IPS-15b (cell line): ENCODE data around the gene XPO6.

ENCODE experiments used
- H3K27me3 ChIP-seq: one replicate; pipeline ENCODE4 v1.6.1; 2013; ENCODE audit warnings: low read length; ENCODE audit not compliant: control insufficient read depth, insufficient read depth
- H3K36me3 ChIP-seq: one replicate; pipeline ENCODE4 v1.6.1; 2013; ENCODE audit warnings: low read length; ENCODE audit not compliant: control insufficient read depth, insufficient read depth
- H3K4me1 ChIP-seq: one replicate; pipeline ENCODE4 v1.6.1; 2013; ENCODE audit warnings: mild to moderate bottlenecking, low read length; ENCODE audit not compliant: control insufficient read depth, insufficient read depth
- H3K4me3 ChIP-seq: one replicate; pipeline ENCODE4 v1.5.1; 2013; ENCODE audit warnings: low read depth, low read length
- H3K9ac ChIP-seq: one replicate; pipeline ENCODE4 v1.6.1; 2013; ENCODE audit warnings: low read depth, mild to moderate bottlenecking, low read length
- H3K9me3 ChIP-seq: one replicate; pipeline ENCODE4 v1.6.1; 2013; ENCODE audit warnings: mild to moderate bottlenecking, low read length; ENCODE audit not compliant: control insufficient read depth, insufficient read depth

XPO6 gene

DNA sequence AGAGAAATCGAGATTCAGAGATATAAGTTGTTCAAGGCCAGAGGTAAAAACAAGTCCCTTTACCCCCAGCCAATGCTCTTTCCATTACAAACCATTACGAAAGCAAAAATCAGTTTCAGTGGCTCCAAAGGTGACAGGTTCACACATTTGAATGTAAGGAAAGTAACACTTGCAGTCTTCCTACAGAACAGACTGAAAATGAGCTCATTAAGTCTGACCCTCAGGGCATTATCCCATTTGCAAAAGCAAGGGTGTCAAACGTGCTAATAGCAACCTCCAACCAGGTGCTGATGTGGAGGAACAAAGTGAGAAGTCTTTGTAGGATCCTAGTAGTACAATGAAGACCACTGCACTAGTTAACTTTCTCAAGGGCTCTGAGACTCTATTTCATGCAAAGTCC is 65.2 kb downstream of the XPO6 start:
- no peaks in the 10 kb centered on the region for H3K9me3 ChIP-seq
- peaks cover 17% of the 10 kb centered on the region for H3K36me3 ChIP-seq
- no peak overlapping the region for H3K4me3 ChIP-seq
- H3K4me1 ChIP-seq, result no peaks in the 10 kb centered on the region
- no peak overlapping the region for H3K9ac ChIP-seq
- H3K27me3 ChIP-seq, result no peaks in the 10 kb centered on the region

DNA sequence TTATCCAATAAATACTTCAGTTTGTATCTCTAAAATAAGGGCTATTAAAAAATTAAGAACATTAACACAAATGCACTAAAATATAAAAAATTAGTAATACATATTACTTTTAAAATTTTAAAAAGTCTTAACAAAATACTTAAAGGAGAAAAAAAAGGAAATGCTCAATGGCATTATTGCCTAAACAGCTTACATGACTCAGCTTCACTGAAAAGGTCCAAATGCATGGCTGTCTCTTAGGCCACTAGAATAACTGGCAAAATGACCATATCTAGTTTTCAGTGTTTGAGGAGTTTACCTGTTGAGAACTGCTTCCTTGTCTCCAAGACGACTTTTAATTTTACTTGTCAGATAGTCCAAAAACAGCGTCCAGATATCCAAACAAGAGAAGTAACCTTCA is 66.0 kb downstream of the XPO6 start:
- no peak overlapping the region for H3K9ac ChIP-seq
- H3K27me3 ChIP-seq, result no peaks in the 10 kb centered on the region
- H3K36me3 ChIP-seq, result peaks cover 17% of the 10 kb centered on the region
- no peak overlapping the region for H3K4me3 ChIP-seq
- H3K4me1 ChIP-seq, result no peaks in the 10 kb centered on the region
- H3K9me3 ChIP-seq, result no peaks in the 10 kb centered on the region

DNA sequence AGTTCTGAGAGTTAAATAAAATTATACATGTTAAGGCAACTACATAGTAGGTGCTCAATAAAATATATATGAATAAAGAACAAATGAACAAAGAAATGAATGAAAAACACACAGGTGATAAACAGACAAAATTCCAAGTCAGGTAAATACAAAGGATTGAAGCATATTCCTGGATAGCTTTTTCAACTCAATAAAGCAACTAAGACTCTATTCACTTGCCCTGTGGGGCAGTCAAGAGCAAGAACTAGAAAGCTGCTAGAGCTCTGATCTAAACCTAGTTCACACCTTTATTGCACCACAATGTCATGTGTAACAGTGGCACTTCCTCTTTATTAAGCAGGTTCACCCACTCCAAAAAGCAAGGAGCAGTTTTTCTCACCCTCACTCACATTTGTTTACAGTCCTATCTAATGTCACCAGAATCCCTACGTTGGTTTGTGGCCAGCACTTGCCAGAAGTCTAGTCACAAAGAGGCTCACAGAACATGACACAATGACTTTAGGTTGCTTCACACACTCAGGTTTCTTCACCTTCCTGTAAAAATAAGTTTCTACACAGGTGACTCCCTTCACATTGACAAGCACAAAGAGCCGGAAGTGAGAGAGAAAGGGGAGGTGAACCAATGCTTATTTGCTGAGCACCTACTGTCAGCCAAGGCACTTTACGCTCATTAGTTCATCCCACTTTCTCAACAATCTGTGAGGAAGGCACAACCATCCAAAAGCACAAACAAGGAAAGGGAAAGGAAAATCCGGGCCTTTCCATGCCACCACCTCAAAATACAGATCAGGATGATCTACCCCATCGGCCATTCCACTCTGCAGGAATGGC is 70.8 kb downstream of the XPO6 start:
- H3K36me3 ChIP-seq, result peaks cover 5% of the 10 kb centered on the region
- H3K9me3 ChIP-seq, result no peaks in the 10 kb centered on the region
- no peak overlapping the region for H3K9ac ChIP-seq
- H3K4me1 ChIP-seq, result no peaks in the 10 kb centered on the region
- H3K27me3 ChIP-seq, result no peaks in the 10 kb centered on the region
- no peak overlapping the region for H3K4me3 ChIP-seq

DNA sequence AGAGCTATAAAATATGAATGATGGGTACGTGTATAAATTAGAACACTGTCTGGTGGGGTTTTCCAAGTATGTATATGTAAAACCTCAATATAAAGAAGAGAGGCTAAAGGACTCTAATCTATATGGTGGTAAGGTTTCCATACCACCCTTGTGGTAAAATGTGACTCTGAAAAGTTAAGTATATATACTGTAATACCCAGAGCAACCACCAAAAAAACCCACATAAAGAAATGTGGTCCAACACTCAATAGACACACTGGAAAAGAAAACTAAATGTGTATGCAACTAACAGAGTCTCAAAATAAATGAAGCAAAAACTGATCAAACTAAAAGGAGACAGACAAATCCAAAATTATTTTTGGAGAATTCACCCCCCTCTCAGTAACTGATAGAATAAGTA is 72.2 kb downstream of the XPO6 start:
- H3K4me3 ChIP-seq, result no peak overlapping the region
- H3K9ac ChIP-seq, result no peak overlapping the region
- no peaks in the 10 kb centered on the region for H3K27me3 ChIP-seq
- no peaks in the 10 kb centered on the region for H3K9me3 ChIP-seq
- no peaks in the 10 kb centered on the region for H3K36me3 ChIP-seq
- H3K4me1 ChIP-seq, result no peaks in the 10 kb centered on the region

DNA sequence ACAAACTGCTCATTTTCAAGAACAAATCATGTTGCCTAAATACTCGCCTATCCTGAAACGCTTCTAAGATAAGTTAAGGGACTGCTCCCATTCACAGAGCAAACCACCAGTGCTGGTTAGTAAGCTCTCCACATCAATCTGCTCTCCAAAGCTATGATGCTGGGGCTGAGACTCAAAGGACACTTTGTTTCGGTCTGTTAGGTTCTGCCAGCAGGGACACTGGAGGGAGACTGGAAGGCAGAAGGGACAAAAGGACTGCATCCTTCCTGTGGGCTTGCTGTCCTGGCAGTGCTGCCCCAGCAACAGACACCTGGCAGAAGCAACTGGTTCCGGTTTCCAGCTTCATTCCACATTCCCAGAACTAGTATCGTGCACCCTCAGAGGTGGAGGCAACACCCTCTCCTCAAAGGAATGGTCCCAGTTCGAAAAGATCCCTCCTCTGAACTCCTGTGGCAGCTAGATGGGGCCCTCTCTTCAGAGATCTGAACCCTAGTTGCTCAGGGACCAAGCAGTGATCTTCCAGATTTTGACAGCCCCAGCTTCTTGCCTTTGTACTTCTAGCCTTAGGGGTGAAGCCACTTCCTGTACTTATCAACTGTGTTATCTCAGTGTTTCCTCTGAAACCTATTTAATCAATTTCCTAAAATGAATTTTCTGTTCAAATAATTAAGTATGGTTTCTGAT is 74.9 kb downstream of the XPO6 start:
- Histone ChIP-seq H3K4me1 (no peaks in the 10 kb centered on the region), H3K9me3 (no peaks in the 10 kb centered on the region), H3K27me3 (no peaks in the 10 kb centered on the region), H3K9ac (no peak overlapping the region), H3K4me3 (no peak overlapping the region), H3K36me3 (peaks cover 10% of the 10 kb centered on the region)

DNA sequence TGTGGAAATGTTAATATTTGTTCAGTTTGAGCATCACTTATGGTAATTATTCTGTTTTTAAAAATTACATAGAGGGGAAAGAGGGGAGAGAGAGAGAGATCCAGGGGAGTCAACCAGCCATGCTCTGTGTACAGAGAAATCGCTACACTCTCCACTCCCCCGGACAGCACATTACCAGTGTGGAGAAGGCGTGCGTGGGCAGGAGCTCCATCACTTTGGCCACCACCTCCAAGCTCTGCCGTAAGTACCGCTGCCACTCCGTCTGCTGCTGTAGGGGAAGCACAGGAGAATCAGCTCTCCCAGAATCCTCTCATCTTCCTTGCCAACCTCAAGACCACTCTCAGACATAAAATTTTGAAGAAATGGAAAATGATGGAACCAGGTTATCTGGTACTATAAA is 78.1 kb downstream of the XPO6 start:
- Histone ChIP-seq H3K4me1 (no peaks in the 10 kb centered on the region), H3K4me3 (no peak overlapping the region), H3K9me3 (no peaks in the 10 kb centered on the region), H3K27me3 (no peaks in the 10 kb centered on the region), H3K36me3 (peaks cover 20% of the 10 kb centered on the region), H3K9ac (no peak overlapping the region)

DNA sequence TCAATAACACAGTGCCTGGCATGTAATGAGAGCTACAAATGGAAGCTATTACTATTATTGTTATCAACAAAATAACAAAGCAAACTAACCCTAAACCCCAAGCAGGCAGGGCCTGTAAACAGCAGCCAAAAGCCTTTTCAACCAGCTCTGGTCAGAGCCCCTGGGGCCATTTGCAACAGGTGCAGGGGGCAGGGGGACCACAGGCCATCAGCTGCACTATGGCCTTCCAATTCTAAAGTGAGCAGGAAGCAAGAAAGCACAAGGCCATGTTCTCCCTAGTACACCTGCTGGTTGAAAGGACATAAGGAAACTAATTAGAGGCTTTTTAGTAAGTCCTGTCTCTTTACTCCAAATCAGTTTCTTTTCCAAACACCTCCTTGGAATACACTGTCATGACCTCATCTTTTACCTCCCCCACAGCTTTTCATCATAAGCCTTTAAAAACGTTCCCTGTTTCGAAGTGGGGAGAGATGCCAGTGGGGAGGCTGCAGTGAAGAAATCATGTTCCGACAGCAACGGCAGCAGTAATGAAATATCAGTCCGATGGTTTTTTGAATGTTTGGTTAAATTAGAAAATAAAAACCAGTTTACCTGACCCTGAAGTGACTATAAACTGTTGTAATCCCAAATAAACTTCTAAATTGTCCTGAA is 79.9 kb downstream of the XPO6 start:
- Histone ChIP-seq H3K9ac (no peak overlapping the region), H3K9me3 (no peaks in the 10 kb centered on the region), H3K4me1 (no peaks in the 10 kb centered on the region), H3K27me3 (no peaks in the 10 kb centered on the region), H3K4me3 (no peak overlapping the region), H3K36me3 (peaks cover 31% of the 10 kb centered on the region)

DNA sequence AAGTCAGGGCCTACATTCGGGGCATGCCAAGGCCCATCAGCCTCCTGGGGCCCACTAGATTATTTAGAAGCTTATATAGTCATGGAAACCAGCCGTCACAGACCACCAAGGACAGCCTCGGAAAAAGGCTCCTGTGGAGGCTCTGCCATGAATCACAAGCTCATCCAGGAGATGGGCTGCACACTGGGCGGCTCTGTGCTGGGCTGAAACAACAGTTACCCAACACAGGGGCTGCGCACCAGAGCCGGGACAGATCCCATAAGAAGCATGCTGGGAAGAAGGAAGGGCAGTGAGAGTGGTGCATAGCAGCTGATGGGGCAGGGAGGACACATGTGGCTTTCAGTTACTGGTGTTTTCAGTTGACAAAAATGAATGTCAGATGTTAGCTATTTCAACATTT is 80.6 kb downstream of the XPO6 start:
- Histone ChIP-seq H3K9me3 (no peaks in the 10 kb centered on the region), H3K27me3 (no peaks in the 10 kb centered on the region), H3K4me3 (no peak overlapping the region), H3K36me3 (peaks cover 34% of the 10 kb centered on the region), H3K9ac (no peak overlapping the region), H3K4me1 (no peaks in the 10 kb centered on the region)

DNA sequence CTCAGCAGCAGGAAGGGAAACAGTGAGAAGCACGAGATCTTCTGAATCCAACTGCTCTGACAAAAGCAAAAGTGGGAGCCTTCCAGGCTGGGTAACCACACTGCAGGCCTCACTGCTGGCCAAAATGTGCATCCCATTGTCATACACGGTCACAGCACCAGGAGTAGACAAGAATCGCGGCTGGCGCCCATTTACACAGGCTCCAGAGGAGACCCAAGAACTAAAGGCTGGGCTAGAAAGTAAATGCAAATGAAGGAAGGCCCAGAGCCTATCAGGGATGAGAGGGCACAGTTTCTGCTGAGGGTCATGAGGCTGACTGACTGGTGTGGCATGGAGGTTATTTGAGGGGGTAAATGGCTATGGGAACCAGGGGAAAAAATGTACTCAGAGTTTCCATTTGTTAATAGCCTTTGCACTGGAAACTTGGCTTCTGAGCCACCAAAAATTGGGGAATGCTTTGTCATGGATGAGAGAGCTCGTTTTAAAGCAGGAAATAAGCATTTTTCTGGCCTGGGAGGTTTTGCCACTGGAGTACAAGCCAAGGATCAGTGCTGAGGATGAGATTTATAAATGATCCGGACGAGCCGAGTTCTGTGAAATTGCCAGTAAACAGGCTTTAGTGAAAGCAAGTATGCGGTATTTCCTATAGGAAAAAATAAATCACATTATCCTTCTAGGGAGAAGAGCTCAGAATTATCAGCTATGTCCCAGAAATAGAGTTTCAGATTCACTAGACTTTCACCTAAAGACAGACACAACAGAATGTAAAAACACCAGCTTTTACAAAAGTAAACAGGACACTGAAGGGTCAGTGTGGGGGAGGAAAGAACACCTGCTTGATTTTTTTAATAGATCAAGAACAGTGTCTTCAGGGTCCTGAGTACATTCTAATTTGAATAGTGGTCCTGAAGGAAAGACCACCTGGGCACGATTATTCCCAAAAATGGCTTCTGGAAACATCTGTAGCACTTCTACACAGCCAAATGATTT is 81.4 kb downstream of the XPO6 start:
- H3K36me3 ChIP-seq, result peaks cover 41% of the 10 kb centered on the region
- H3K4me3 ChIP-seq, result no peak overlapping the region
- H3K9me3 ChIP-seq, result no peaks in the 10 kb centered on the region
- no peak overlapping the region for H3K9ac ChIP-seq
- no peaks in the 10 kb centered on the region for H3K27me3 ChIP-seq
- H3K4me1 ChIP-seq, result no peaks in the 10 kb centered on the region

DNA sequence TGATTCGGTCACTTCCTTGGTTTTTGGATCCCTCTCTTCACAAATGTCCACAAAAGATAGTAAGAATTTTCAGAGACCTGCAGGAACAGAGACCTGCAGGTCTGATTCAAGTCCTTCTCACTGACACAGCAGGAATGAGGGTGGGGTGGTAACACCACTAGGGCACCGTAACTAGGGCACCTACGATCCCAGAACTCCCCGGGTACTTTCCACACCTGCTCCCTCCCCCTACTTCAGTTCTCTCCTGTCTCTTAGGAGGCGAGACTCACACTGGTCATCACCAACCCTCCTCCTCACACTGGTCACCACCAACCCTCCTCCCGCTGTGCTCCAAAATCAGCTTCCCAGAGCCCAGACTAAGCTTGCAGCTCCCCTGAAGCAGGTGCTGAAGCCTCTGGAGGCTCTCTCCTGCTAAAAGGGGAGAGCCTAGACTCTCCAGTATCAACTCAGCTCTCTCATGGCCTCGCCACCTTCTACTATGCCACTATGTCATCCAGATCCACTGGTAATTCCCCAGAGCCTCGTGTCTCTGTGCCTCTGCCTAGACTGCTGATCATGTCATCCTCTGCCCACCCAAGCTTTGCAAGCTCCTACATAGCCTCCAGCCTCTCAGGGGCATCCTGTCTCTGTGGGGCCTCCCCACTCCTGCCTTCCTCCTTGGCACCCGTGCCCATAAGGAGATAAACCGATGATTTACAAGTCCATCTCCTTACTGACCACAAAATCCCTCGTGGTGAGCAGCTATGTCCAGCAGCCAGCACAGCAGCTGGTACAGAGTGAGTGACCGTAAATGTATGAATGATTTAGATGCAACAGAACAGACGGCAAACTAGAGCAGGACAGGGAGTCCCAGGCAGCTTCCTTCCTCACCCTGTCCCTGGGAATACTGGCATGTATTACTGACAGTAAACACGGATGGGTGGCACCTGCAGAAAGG is 84.8 kb downstream of the XPO6 start:
- Histone ChIP-seq H3K9ac (no peak overlapping the region), H3K27me3 (no peaks in the 10 kb centered on the region), H3K4me1 (no peaks in the 10 kb centered on the region), H3K4me3 (no peak overlapping the region), H3K36me3 (peaks cover 45% of the 10 kb centered on the region), H3K9me3 (no peaks in the 10 kb centered on the region)
